GM20000 (cell line): ENCODE measurements around the gene TNK2.

Experiments used
- DNase-seq: peaks from one replicate; pipeline ENCODE4 v3.0.0; 2012; ENCODE audit warnings: low spot score
- CTCF ChIP-seq: IDR thresholded peaks from 2 replicates; pipeline ENCODE4 v1.5.1; 2012; ENCODE audit warnings: mild to moderate bottlenecking, control low read depth; ENCODE audit errors: extremely low read depth, missing control alignments

Gene TNK2

GRCh38 chr3:195884691-195885035 lies 23.7 kb downstream of the TNK2 start:
- DNase-seq, result no peak
- TF ChIP-seq CTCF, result no peak

- no peak for TF ChIP-seq CTCF
- no peak for DNase-seq
These were observed 24.6 kb downstream of the TNK2 start for GRCh38 chr3:195883801-195884200.

GRCh38 chr3:195883160-195883559 lies 25.2 kb downstream of the TNK2 start:
- no peak for DNase-seq
- TF ChIP-seq CTCF, result no peak

GRCh38 chr3:195882002-195882441 lies 26.3 kb downstream of the TNK2 start:
- DNase-seq, result no peak
- no peak for TF ChIP-seq CTCF

GRCh38 chr3:195881276-195881988 lies 26.9 kb downstream of the TNK2 start:
- no peak for DNase-seq
- no peak for TF ChIP-seq CTCF

- TF ChIP-seq CTCF, result no peak
- DNase-seq, result no peak
These were observed 28.3 kb downstream of the TNK2 start for GRCh38 chr3:195880037-195880431.

- TF ChIP-seq CTCF, result no peak
- DNase-seq, result no peak
These were observed 28.8 kb downstream of the TNK2 start for GRCh38 chr3:195879416-195880036.
